Lung (tissue), 12 donors: ENCODE measurements around the gene ACSF3. TPM values are rescaled to one million over a fixed set of nuclear protein-coding genes. Genes with fewer than 3 reads are reported as not detected.

Source experiments
- ATAC-seq: fragments of 200-7000 bp; cut with Tn5 transposase; one replicate; pipeline ENCODE4 v1.9.1; 2020; ENCODE audit warnings: moderate number of reproducible peaks; ENCODE audit not compliant: insufficient read depth, low FRiP score
- DNase-seq, 3 donors: peaks; one replicate each; pipeline ENCODE4 v3.0.0-alpha.2; 2013 to 2017
- H3K27ac ChIP-seq, 2 donors: one replicate each; pipeline ENCODE4 v1.5.1; 2013; ENCODE audit warnings: mild to moderate bottlenecking in 2 of 2, moderate library complexity in 2 of 2, control low read depth in 1 of 2, inconsistent platforms in 1 of 2, low read depth in 1 of 2, low read length in 1 of 2
- H3K27me3 ChIP-seq, 3 donors: one replicate each; pipeline ENCODE4 v1.5.1; 2013; ENCODE audit warnings: low read length in 2 of 3; ENCODE audit not compliant: control insufficient read depth in 3 of 3, insufficient read depth in 3 of 3
- H3K36me3 ChIP-seq, 4 donors: one replicate each; pipeline ENCODE4 v1.5.1; 2013; ENCODE audit warnings: low read length in 4 of 4, mild to moderate bottlenecking in 1 of 4, moderate library complexity in 1 of 4; ENCODE audit not compliant: control insufficient read depth in 4 of 4, insufficient read depth in 4 of 4
- H3K4me1 ChIP-seq, 5 donors: one replicate each; pipeline ENCODE4 v1.5.1; 2013; ENCODE audit warnings: low read length in 5 of 5, mild to moderate bottlenecking in 2 of 5, moderate library complexity in 1 of 5; ENCODE audit not compliant: control insufficient read depth in 5 of 5, insufficient read depth in 5 of 5
- H3K4me3 ChIP-seq: one replicate; pipeline ENCODE4 v1.5.1; 2013; ENCODE audit warnings: mild to moderate bottlenecking, control low read depth, moderate library complexity
- H3K9ac ChIP-seq, 2 donors: one replicate each; pipeline ENCODE4 v1.5.1; 2013; ENCODE audit warnings: low read length in 2 of 2, control low read depth in 1 of 2; ENCODE audit not compliant: insufficient read depth in 1 of 2
- H3K9me3 ChIP-seq, 4 donors: one replicate each; pipeline ENCODE4 v1.5.1; 2013; ENCODE audit warnings: low read length in 3 of 4, mild to moderate bottlenecking in 1 of 4, moderate library complexity in 1 of 4; ENCODE audit not compliant: control insufficient read depth in 4 of 4, insufficient read depth in 3 of 4
- WGBS, 2 donors: extraction: QIAGEN DNeasy Blood & Tissue Kit; methylation state at CpG; one replicate each; pipeline ENCODE4 v1.1.7; 2013; 5-methylcytosine and 5-hydroxymethylcytosine counted together
- polyA plus RNA-seq, 2 donors: library from polyadenylated mRNA; stranded (reverse); fragments of 200-250 nt; gene quantifications; one replicate each; pipeline ENCODE4 v1.2.1, GENCODE V29; 2013
- total RNA-seq, 2 donors: library from RNA; depleted of rRNA in 1 of 2; stranded (reverse); fragments of >200 nt in 1 of 2; gene quantifications; one replicate each; pipeline ENCODE4 v1.2.1, GENCODE V29; 2014 to 2021
- TF ChIP-seq, protein P1 (sequence below): IDR thresholded peaks from 2 replicates; pipeline ENCODE4 v1.5.1; 2012; ENCODE audit warnings: mild to moderate bottlenecking; ENCODE audit errors: control extremely low read depth, extremely low read depth
- donor health status: control.
- donor health status: control.
- donor health status: Bipolar disorder and iron deficiency.
- donor health status: healthy.
- donor health status: DM: yes; HTN: yes; CAD: no.

ACSF3 gene
- total and polyA plus RNA-seq, 4 donors = 17.4 to 33.6 (median 31.2) TPM

DNA sequence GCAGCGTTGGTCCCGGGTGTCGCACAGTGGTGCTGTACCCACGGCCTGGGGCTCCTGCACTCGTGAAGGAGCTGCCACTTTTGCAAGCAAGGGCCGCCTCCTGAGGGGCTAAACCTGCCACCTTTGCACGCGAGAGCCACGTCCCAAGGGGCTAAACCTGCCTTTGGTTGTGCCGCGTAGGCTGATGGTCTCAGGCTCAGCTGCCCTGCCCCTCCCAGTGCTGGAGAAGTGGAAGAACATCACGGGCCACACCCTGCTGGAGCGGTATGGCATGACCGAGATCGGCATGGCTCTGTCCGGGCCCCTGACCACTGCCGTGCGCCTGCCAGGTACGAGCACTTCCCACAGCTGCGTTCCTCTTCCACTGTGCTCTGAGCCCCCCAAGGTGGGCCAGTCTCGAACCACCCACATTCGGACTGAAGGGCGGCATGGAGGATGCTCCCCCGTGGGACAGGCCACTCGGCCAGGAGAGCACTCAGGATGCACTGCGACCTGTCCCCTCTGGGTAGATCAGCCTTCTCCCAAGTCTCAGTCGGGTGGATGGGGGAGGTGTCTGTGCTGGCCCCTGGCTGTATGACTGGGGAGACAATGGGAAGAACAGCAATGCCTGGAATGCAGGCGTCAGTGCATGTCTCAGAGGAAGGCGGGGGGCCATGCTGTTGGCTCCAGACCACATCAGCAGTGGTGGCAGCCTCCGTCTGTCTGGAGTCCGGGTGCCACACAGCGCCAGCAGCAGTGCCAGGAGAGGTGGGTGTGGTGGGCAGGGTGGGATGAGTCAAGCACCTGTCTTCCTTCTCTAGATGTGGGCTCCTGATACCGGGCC is 20.7 kb downstream of the ACSF3 start:
- Histone ChIP-seq H3K36me3 (peaks cover 10 to 56% (median 20%) of the 10 kb centered on the region in 4 donors), H3K4me3 (no peak overlapping the region), H3K4me1 (peaks cover 0 to 3% (median 0%) of the 10 kb centered on the region in 5 donors), H3K9me3 (no peaks in the 10 kb centered on the region), H3K27me3 (no peaks in the 10 kb centered on the region), H3K9ac (no peak overlapping the region), H3K27ac (no peak overlapping the region)
- 81 to 88% methylated on average over 33 of the region's 33 CpGs for WGBS, 2 donors
- DNase-seq (no peak), ATAC-seq (no peak)
- TF ChIP-seq, protein P1, sequence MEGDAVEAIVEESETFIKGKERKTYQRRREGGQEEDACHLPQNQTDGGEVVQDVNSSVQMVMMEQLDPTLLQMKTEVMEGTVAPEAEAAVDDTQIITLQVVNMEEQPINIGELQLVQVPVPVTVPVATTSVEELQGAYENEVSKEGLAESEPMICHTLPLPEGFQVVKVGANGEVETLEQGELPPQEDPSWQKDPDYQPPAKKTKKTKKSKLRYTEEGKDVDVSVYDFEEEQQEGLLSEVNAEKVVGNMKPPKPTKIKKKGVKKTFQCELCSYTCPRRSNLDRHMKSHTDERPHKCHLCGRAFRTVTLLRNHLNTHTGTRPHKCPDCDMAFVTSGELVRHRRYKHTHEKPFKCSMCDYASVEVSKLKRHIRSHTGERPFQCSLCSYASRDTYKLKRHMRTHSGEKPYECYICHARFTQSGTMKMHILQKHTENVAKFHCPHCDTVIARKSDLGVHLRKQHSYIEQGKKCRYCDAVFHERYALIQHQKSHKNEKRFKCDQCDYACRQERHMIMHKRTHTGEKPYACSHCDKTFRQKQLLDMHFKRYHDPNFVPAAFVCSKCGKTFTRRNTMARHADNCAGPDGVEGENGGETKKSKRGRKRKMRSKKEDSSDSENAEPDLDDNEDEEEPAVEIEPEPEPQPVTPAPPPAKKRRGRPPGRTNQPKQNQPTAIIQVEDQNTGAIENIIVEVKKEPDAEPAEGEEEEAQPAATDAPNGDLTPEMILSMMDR = no peak

GRCh38 chr16:89115216-89115861 is 21.7 kb downstream of the ACSF3 start:
- TF ChIP-seq, protein P1 = no peak
- Histone ChIP-seq H3K27ac (peak overlapping the region in 1 of 2 donors; percentile 7), H3K9ac (no peak overlapping the region), H3K4me1 (peaks cover 0 to 3% (median 0%) of the 10 kb centered on the region in 5 donors), H3K36me3 (peaks cover 10 to 64% (median 20%) of the 10 kb centered on the region in 4 donors), H3K27me3 (no peaks in the 10 kb centered on the region), H3K4me3 (no peak overlapping the region), H3K9me3 (no peaks in the 10 kb centered on the region)
- WGBS, 2 donors = 39 to 66% methylated on average over 25 of the region's 25 CpGs
- peak; percentile 81 for ATAC-seq
- DNase-seq = peak; percentile 18 to 24 (median 22)

DNA sequence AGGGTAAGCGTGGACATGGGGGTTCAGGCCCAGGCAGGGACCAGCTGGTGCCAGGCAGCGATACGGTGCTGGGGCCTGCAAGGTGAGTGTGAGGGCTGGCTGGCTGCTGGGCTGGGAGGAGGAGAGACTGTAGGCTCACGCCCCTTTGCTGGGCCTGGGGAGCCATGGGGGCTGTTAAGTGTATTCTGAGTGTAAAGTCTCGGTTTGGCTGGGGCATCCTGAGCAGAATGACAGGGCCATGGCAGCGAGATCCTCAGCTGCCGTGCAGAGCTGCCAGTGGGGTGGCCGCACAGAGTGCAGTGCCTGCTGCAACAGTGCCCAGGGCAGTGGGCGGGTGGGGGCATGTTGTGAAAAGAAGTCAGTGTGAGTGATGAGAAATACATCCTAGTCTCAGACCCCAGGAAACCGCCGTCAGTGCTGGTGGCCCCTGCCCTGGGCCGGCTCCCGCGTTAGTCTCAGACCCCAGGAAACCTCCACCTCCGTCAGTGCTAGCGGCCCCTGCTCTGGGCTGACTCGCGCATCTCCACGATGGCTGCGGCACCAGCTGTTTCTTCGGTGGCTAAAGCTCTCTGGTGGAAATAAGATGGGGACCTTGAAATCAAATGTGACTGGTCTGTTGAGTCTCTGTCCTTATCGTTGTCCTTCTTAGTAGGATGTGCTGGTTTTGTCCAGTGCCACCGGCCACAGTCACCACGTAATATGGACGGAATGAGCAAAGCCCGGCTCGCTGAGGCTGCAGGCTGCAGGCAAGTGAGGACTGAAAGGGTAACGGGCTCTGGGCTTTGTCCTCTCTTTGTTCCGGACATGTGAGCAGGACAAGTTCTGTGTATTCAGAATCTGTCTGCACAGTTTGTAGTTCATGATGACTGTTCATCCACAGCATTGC is 22.9 kb downstream of the ACSF3 start:
- no peaks in the 10 kb centered on the region for H3K9me3 ChIP-seq
- TF ChIP-seq, protein P1 = no peak
- no peak for ATAC-seq
- H3K9ac ChIP-seq = no peak overlapping the region
- no peak overlapping the region for H3K27ac ChIP-seq
- H3K4me3 ChIP-seq = no peak overlapping the region
- H3K4me1 ChIP-seq = peaks cover 0 to 3% (median 0%) of the 10 kb centered on the region in 5 donors
- 92 to 93% methylated on average over 29 of the region's 29 CpGs for WGBS, 2 donors
- peaks cover 10 to 66% (median 22%) of the 10 kb centered on the region in 4 donors for H3K36me3 ChIP-seq
- DNase-seq = no peak
- no peaks in the 10 kb centered on the region for H3K27me3 ChIP-seq
